ENCODE data around the gene DBNDD1.

- TF ChIP-seq, protein P1, sequence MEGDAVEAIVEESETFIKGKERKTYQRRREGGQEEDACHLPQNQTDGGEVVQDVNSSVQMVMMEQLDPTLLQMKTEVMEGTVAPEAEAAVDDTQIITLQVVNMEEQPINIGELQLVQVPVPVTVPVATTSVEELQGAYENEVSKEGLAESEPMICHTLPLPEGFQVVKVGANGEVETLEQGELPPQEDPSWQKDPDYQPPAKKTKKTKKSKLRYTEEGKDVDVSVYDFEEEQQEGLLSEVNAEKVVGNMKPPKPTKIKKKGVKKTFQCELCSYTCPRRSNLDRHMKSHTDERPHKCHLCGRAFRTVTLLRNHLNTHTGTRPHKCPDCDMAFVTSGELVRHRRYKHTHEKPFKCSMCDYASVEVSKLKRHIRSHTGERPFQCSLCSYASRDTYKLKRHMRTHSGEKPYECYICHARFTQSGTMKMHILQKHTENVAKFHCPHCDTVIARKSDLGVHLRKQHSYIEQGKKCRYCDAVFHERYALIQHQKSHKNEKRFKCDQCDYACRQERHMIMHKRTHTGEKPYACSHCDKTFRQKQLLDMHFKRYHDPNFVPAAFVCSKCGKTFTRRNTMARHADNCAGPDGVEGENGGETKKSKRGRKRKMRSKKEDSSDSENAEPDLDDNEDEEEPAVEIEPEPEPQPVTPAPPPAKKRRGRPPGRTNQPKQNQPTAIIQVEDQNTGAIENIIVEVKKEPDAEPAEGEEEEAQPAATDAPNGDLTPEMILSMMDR (IDR thresholded peaks at IDR 0.05) = no peak
- TF ChIP-seq POLR2A (IDR thresholded peaks at IDR 0.05) = no peak
Measured at GRCh38 chr16:90053902-90054500, 34.7 kb upstream of the DBNDD1 start.

Data from body of pancreas (tissue), 4 donors.